NCI-H146 (cell line): ENCODE measurements around the gene SMIM41.

Experiments used
- DNase-seq: peaks from one replicate; lab custom pipeline; 2025; lab: John Stamatoyannopoulos, UW

SMIM41 gene

GRCh38 chr12:52050758-52051541 lies 28.6 kb upstream of the SMIM41 start, which contains the start of gene NR4A1:
Gene NR4A1, plus strand, starts transcription at chr12:52051442. Its CDS starts 2,887 bp downstream, at chr12:52054329.
- DNase-seq, result peak; percentile 95

DNA sequence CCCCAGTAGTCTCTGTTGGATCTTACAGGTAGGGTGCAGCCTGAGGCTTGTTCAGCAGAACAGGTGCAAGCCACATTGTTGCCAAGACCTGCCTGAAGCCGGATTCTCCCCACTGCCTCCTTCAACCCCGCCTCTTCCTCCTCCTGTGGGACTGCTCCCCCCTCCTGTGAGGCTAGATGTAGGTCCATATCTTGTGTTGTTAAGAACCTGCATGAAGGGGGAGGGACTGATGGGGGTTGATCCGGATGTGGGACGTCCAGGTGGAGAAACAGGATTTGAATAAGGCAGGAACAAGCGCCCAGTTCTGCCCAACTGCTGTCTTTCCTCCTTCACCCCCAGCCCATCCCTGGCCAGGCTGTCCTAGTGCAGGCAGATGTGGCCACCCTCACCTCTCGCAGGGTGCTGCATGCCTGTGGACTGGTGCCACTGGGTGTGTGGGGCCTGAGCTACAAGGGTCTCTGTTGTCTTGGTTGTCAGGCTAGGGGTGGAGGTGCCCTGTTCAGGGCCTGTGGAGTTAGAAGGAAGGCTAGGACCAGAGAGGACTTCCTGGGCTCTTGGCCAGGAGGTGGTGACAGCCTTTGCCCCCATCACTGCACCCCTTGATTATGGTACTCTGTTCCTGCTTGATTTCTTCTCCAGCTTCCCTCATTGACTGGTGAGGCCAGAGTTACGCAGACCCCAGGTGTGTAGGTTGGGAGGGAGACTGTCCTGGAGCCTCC lies 26.9 kb upstream of the SMIM41 start:
- DNase-seq, result peak; percentile 26

DNA sequence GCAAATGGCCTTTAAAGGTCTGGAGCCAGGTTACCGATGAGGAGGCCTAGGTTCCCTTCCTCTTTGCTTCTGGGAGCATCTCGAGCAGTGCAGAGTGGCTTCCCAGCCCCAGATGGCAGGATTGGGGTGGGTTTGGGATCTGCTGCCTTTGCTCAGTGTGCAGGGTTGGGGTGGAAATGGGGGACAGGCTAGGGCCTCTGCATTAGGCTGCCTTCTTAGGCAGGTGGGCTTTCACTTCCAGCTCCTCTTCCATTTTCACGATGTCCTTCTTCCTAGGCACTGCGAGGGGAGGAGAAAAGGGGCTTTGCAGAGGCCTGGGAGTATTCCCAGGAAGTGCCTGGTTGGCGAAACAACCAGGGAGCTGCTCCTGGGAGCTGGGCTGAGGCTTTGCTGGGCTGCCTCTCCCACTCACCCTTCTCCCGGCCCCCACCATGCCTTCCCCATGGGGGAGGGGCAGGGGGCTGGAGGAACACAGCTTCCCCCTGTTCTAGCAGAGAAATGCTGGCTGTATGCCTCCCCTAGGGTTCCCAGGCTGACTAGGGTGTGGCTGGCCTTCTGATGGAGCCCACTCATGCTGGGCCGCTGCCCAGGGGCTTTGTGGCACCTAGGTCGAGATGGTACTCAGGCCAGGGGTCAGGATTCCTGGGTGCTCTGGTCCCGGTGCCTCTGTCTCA lies 25.8 kb upstream of the SMIM41 start:
- no peak for DNase-seq

DNA sequence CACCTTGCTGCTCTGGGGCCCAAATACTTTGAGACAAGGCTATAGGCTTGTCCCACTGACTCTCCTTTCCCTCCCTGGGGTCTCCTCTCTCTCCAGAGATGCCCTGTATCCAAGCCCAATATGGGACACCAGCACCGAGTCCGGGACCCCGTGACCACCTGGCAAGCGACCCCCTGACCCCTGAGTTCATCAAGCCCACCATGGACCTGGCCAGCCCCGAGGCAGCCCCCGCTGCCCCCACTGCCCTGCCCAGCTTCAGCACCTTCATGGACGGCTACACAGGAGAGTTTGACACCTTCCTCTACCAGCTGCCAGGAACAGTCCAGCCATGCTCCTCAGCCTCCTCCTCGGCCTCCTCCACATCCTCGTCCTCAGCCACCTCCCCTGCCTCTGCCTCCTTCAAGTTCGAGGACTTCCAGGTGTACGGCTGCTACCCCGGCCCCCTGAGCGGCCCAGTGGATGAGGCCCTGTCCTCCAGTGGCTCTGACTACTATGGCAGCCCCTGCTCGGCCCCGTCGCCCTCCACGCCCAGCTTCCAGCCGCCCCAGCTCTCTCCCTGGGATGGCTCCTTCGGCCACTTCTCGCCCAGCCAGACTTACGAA lies 25.2 kb upstream of the SMIM41 start:
- DNase-seq, result no peak

DNA sequence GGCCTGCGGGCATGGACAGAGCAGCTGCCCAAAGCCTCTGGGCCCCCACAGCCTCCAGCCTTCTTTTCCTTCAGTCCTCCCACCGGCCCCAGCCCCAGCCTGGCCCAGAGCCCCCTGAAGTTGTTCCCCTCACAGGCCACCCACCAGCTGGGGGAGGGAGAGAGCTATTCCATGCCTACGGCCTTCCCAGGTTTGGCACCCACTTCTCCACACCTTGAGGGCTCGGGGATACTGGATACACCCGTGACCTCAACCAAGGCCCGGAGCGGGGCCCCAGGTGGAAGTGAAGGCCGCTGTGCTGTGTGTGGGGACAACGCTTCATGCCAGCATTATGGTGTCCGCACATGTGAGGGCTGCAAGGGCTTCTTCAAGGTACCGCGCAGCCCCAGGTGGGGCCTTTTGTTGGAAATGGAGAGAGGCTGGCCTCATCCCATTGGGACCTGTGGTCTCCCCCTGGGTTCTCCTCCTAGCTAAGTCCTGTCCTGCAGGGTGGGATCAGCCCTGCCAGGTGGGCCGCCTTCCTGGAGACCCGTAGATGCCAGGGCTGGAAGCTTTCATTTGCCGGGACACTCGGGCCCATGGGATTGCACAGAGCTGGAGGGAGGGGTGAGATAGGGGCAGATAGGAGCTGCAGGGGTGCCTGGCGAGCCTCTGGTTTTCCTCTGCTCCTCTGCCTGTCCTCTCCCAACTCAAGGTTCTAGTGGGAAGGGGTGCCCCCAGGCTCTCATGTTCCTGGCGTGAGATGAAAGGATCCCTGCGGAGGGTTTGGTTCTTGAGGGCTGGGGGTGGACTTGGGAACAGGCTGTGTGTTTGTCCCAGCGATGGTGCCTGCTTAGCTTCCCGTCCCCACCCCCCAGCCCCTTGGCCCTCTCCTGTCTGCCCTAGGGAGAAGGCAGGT lies 24.4 kb upstream of the SMIM41 start:
- no peak for DNase-seq

- no peak for DNase-seq
These were observed 23.5 kb upstream of the SMIM41 start for GRCh38 chr12:52055731-52056711.

DNA sequence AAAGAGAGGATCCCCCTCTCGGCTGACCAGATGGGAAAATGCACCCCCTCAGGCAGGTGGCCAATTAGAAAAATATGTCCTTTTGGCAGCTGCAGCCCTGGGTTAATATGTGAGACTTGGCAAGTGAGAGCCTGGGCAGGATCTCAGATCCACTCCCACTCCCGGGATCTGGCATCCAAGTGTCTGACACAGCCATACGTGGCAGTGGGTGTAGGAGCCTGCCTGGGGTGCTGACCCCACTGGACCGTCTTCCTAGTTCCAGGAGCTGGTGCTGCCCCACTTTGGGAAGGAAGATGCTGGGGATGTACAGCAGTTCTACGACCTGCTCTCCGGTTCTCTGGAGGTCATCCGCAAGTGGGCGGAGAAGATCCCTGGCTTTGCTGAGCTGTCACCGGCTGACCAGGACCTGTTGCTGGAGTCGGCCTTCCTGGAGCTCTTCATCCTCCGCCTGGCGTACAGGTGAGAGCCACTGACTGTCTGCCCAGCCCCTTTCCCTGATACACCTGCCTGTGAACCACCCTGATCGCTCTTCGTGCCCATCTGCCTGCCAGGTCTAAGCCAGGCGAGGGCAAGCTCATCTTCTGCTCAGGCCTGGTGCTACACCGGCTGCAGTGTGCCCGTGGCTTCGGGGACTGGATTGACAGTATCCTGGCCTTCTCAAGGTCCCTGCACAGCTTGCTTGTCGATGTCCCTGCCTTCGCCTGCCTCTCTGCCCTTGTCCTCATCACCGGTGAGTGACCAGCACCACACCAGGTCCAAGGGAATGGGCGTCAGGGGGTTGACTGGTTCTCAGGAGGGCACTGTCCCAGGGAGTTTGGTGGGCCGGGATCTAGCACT lies 22.5 kb upstream of the SMIM41 start:
- DNase-seq, result no peak

DNA sequence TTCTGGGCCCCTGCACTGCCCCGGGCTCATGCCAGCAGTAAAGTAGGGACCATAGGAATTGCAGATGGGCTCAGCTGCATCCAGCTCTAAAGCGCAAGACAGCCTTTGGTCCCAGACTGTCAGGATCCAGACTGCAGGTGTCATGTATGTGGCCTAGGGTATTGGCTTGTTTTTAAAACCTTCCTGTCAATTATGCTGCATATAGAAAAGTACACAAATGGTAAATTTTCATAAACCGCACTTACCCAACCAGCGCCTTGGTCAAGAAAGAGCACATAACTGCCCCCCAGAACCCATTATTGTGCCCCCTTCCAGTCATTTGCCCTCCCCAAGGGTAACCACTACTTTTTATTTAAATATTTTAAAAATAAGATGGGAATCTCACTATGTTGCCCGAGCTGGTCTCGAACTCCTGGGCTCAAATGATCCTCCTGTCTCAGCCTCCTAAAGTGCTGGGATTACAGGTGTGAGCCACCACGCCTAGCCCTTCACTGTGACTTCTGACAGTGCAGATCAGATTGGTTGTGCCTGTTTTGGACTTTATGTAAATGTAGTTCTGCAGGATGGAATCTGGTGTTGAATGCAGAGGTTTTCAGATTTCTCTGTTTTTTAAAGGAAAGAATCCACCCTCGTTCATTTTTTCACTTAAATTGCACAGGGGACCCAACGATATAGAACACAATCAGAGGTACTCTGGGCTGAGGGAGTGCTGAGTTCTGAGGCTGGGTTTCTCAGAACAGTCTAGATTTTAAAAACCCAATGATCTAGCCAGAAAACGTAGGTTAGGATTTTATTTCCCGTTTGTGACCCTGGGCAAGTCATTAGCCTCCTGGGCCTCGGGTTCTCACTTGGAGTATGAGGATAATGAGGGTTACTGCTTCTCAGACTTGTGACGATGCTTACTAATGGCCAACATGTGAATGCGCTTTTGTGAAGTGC lies 21.6 kb upstream of the SMIM41 start:
- DNase-seq, result no peak

DNA sequence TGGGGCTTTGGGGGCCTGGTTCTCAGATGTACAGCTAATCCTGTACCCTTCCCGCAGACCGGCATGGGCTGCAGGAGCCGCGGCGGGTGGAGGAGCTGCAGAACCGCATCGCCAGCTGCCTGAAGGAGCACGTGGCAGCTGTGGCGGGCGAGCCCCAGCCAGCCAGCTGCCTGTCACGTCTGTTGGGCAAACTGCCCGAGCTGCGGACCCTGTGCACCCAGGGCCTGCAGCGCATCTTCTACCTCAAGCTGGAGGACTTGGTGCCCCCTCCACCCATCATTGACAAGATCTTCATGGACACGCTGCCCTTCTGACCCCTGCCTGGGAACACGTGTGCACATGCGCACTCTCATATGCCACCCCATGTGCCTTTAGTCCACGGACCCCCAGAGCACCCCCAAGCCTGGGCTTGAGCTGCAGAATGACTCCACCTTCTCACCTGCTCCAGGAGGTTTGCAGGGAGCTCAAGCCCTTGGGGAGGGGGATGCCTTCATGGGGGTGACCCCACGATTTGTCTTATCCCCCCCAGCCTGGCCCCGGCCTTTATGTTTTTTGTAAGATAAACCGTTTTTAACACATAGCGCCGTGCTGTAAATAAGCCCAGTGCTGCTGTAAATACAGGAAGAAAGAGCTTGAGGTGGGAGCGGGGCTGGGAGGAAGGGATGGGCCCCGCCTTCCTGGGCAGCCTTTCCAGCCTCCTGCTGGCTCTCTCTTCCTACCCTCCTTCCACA lies 20.7 kb upstream of the SMIM41 start:
- DNase-seq, result no peak

GRCh38 chr12:52059582-52060497 lies 19.7 kb upstream of the SMIM41 start:
- no peak for DNase-seq

- no peak for DNase-seq
These were observed 18.9 kb upstream of the SMIM41 start for GRCh38 chr12:52060498-52061177.

- DNase-seq, result no peak
These were observed 17.9 kb upstream of the SMIM41 start for GRCh38 chr12:52061470-52062166.

- DNase-seq, result no peak
These were observed 17.1 kb upstream of the SMIM41 start for GRCh38 chr12:52062167-52063081.
